Renal cortical epithelial cell (primary cell): ENCODE results near the gene P2RX3. TPM values are rescaled to one million over a fixed set of nuclear protein-coding genes. Genes with fewer than 3 reads are reported as not detected.
"Not testable (repeated sequence)": the region's sequence is repeated elsewhere in the genome, so short reads cannot be mapped to it uniquely, and the experiment has no call there.

Experiments
- DNase-seq: peaks from one replicate; pipeline ENCODE4 v3.0.0-alpha.2; 2011; ENCODE audit warnings: low read depth
- total RNA-seq: library from RNA; depleted of rRNA; stranded (reverse); fragments of >200 nt; gene quantifications from 2 replicates; pipeline ENCODE4 v1.2.3, GENCODE V29; 2014

P2RX3 gene
- total RNA-seq, 1 donor from 2014 or later: not detected

- DNase-seq: no peak
These were observed 59.3 kb downstream of the P2RX3 start for GRCh38 chr11:57397394-57397990.

- DNase-seq: peak; percentile 61
These were observed 61.1 kb downstream of the P2RX3 start for GRCh38 chr11:57399221-57399620.

GRCh38 chr11:57399972-57400578 lies 61.9 kb downstream of the P2RX3 start:
- DNase-seq: no peak

- DNase-seq: peak; percentile 61
These were observed 64.2 kb downstream of the P2RX3 start for GRCh38 chr11:57402188-57403002.

GRCh38 chr11:57403003-57403801 lies 65.0 kb downstream of the P2RX3 start:
- not testable (repeated sequence) for DNase-seq

GRCh38 chr11:57403802-57404147 lies 65.6 kb downstream of the P2RX3 start:
- no peak for DNase-seq

- no peak for DNase-seq
These were observed 67.2 kb downstream of the P2RX3 start for GRCh38 chr11:57405271-57405860.

GRCh38 chr11:57406337-57406904 lies 68.3 kb downstream of the P2RX3 start:
- peak; percentile 92 for DNase-seq

GRCh38 chr11:57407010-57407920 lies 69.1 kb downstream of the P2RX3 start:
- DNase-seq: no peak

GRCh38 chr11:57407941-57408475 lies 69.9 kb downstream of the P2RX3 start:
- DNase-seq: no peak

GRCh38 chr11:57408771-57409170 lies 70.6 kb downstream of the P2RX3 start:
- no peak for DNase-seq

- DNase-seq: no peak
These were observed 71.4 kb downstream of the P2RX3 start for GRCh38 chr11:57409321-57410100.

- peak; percentile 89 for DNase-seq
These were observed 72.1 kb downstream of the P2RX3 start for GRCh38 chr11:57410287-57410686.

- DNase-seq: no peak
These were observed 75.5 kb downstream of the P2RX3 start for GRCh38 chr11:57413681-57414080.

- no peak for DNase-seq
These were observed 76.6 kb downstream of the P2RX3 start for GRCh38 chr11:57414612-57415212.

GRCh38 chr11:57416436-57416835 lies 78.3 kb downstream of the P2RX3 start:
- DNase-seq: no peak

- DNase-seq: no peak
These were observed 78.9 kb downstream of the P2RX3 start for GRCh38 chr11:57417056-57417455.

- no peak for DNase-seq
These were observed 80.0 kb downstream of the P2RX3 start for GRCh38 chr11:57418131-57418530.

- no peak for DNase-seq
These were observed 81.0 kb downstream of the P2RX3 start for GRCh38 chr11:57419146-57419545.
